Measurements from ENCODE around the gene ACER3.
"Not testable (repeated sequence)": the region's sequence is repeated elsewhere in the genome, so short reads cannot be mapped to it uniquely, and the experiment has no call there.

Gene ACER3

GRCh38 chr11:76856106-76856505, 4.6 kb upstream of the ACER3 start:
- ChIA-PET POLR2A (no interaction called here), CTCF (no interaction called here)
- no peak for TF ChIP-seq SUZ12 (IDR thresholded peaks at IDR 0.05)
- no peak for TF ChIP-seq FOXA1 (IDR thresholded peaks at IDR 0.05)
- TF ChIP-seq ZNF384 (IDR thresholded peaks at IDR 0.05), result no peak
- no peak for TF ChIP-seq L3MBTL2 (conservative IDR thresholded peaks at IDR 0.05)
- TF ChIP-seq CTBP1 (IDR thresholded peaks at IDR 0.05; ENCODE audit: borderline replicate concordance), result no peak
- TF ChIP-seq FOXM1 (IDR thresholded peaks at IDR 0.05; ENCODE audit: borderline replicate concordance), result no peak
- TF ChIP-seq ARNT (IDR thresholded peaks at IDR 0.05), result no peak
- TF ChIP-seq FOXK2 (IDR thresholded peaks at IDR 0.05), result no peak
- TF ChIP-seq NFRKB (IDR thresholded peaks at IDR 0.05), result no peak
- no peak for TF ChIP-seq ELF4 (IDR thresholded peaks at IDR 0.05)
- no peak for TF ChIP-seq HDGF (IDR thresholded peaks at IDR 0.05; ENCODE audit: borderline replicate concordance)
- no peak for TF ChIP-seq LEF1 (IDR thresholded peaks at IDR 0.05; ENCODE audit: borderline replicate concordance)
- no peak for TF ChIP-seq PKNOX1 (IDR thresholded peaks at IDR 0.05)
- no peak for TF ChIP-seq SP1 (IDR thresholded peaks at IDR 0.05)
- no peak for TF ChIP-seq TARDBP (IDR thresholded peaks at IDR 0.05)
- no peak for TF ChIP-seq BHLHE40 (IDR thresholded peaks at IDR 0.05; ENCODE audit: borderline replicate concordance)
- DNase-seq (ENCODE audit: extremely low spot score), result no peak

- CTCF ChIA-PET, result no interaction called here
- TF ChIP-seq FOXM1 (IDR thresholded peaks at IDR 0.05; ENCODE audit: borderline replicate concordance) (no peak), ARNT (IDR thresholded peaks at IDR 0.05) (no peak), SP1 (IDR thresholded peaks at IDR 0.05) (no peak), TARDBP (IDR thresholded peaks at IDR 0.05) (no peak), CTBP1 (IDR thresholded peaks at IDR 0.05; ENCODE audit: borderline replicate concordance) (no peak), HDGF (IDR thresholded peaks at IDR 0.05; ENCODE audit: borderline replicate concordance) (no peak), LEF1 (IDR thresholded peaks at IDR 0.05; ENCODE audit: borderline replicate concordance) (no peak), PKNOX1 (IDR thresholded peaks at IDR 0.05) (no peak), NFRKB (IDR thresholded peaks at IDR 0.05) (no peak)
- POLR2A ChIA-PET, result no interaction called here
- no peak for DNase-seq (ENCODE audit: extremely low spot score)
These were observed 4.1 kb upstream of the ACER3 start for GRCh38 chr11:76856571-76856970.

GRCh38 chr11:76857781-76858410, 2.8 kb upstream of the ACER3 start:
- POLR2A ChIA-PET, result no interaction called here
- DNase-seq (ENCODE audit: extremely low spot score), result no peak
- CTCF ChIA-PET, result no interaction called here
- no peak for TF ChIP-seq PKNOX1 (IDR thresholded peaks at IDR 0.05)
- TF ChIP-seq SUZ12 (IDR thresholded peaks at IDR 0.05), result no peak
- TF ChIP-seq LEF1 (IDR thresholded peaks at IDR 0.05; ENCODE audit: borderline replicate concordance), result no peak
- no peak for TF ChIP-seq L3MBTL2 (conservative IDR thresholded peaks at IDR 0.05)
- TF ChIP-seq TARDBP (IDR thresholded peaks at IDR 0.05), result no peak
- TF ChIP-seq ELF4 (IDR thresholded peaks at IDR 0.05), result no peak
- TF ChIP-seq ARNT (IDR thresholded peaks at IDR 0.05), result no peak
- TF ChIP-seq BHLHE40 (IDR thresholded peaks at IDR 0.05; ENCODE audit: borderline replicate concordance), result no peak
- no peak for TF ChIP-seq FOXK2 (IDR thresholded peaks at IDR 0.05)
- no peak for TF ChIP-seq CTBP1 (IDR thresholded peaks at IDR 0.05; ENCODE audit: borderline replicate concordance)
- no peak for TF ChIP-seq NFRKB (IDR thresholded peaks at IDR 0.05)
- TF ChIP-seq HDGF (IDR thresholded peaks at IDR 0.05; ENCODE audit: borderline replicate concordance), result no peak
- TF ChIP-seq FOXA1 (IDR thresholded peaks at IDR 0.05), result no peak
- no peak for TF ChIP-seq SP1 (IDR thresholded peaks at IDR 0.05)
- TF ChIP-seq FOXM1 (IDR thresholded peaks at IDR 0.05; ENCODE audit: borderline replicate concordance), result no peak
- no peak for TF ChIP-seq ZNF384 (IDR thresholded peaks at IDR 0.05)

- ChIA-PET CTCF (interaction anchor here (1.0 kb wide), 2 partner anchors 59 to 138 kb away, joined by 3 read pairs; no protein-coding TSS in a partner anchor), POLR2A (no interaction called here)
- no peak for DNase-seq (ENCODE audit: extremely low spot score)
- no peak for TF ChIP-seq ARNT (IDR thresholded peaks at IDR 0.05)
- TF ChIP-seq FOXK2 (IDR thresholded peaks at IDR 0.05), result no peak
- no peak for TF ChIP-seq HDGF (IDR thresholded peaks at IDR 0.05; ENCODE audit: borderline replicate concordance)
These were observed 950 bp upstream of the ACER3 start for GRCh38 chr11:76859708-76860227.

- DNase-seq (ENCODE audit: extremely low spot score), result no peak
- TF ChIP-seq BHLHE40 (IDR thresholded peaks at IDR 0.05; ENCODE audit: borderline replicate concordance) (no peak), HDGF (IDR thresholded peaks at IDR 0.05; ENCODE audit: borderline replicate concordance) (0 out of 2 replicates have a peak, but pooled peaks have one; percentile 78)
- CTCF ChIA-PET, result no interaction called here
- POLR2A ChIA-PET, result interaction anchor here (0.5 to 0.9 kb wide), 3 partner anchors 9 to 57 kb away, joined by 3 to 4 read pairs (median 3); no protein-coding TSS in a partner anchor
These were observed 804 bp downstream of the ACER3 start for GRCh38 chr11:76861490-76861953.

- DNase-seq (ENCODE audit: extremely low spot score); CTCF ChIA-PET; POLR2A ChIA-PET: not testable (repeated sequence)
These were observed 2.1 kb downstream of the ACER3 start for GRCh38 chr11:76862794-76863193.

All from HEK293T (cell line).